GM18870 (cell line): ENCODE data around the gene POLR1A.

Source experiments
- ATAC-seq: cut with Tn5 transposase; IDR thresholded peaks from one replicate; pipeline ENCODE4 v1.9.1; 2021; ENCODE audit warnings: moderate library complexity; ENCODE audit not compliant: unreplicated experiment

The POLR1A gene

GRCh38 chr2:86097114-86097896 lies 8.4 kb downstream of the POLR1A start:
- no peak for ATAC-seq

GRCh38 chr2:86094229-86094628 lies 11.5 kb downstream of the POLR1A start:
- ATAC-seq: no peak

GRCh38 chr2:86087936-86088850 lies 17.5 kb downstream of the POLR1A start:
- no peak for ATAC-seq

- no peak for ATAC-seq
These were observed 22.9 kb downstream of the POLR1A start for GRCh38 chr2:86082756-86083155.

- ATAC-seq: no peak
These were observed 24.0 kb downstream of the POLR1A start for GRCh38 chr2:86081724-86082123.

GRCh38 chr2:86079981-86080911 lies 25.4 kb downstream of the POLR1A start:
- ATAC-seq: peak; percentile 74

- no peak for ATAC-seq
These were observed 26.7 kb downstream of the POLR1A start for GRCh38 chr2:86078774-86079545.

GRCh38 chr2:86075886-86076285 lies 29.8 kb downstream of the POLR1A start:
- ATAC-seq: no peak

GRCh38 chr2:86074811-86075210 lies 30.9 kb downstream of the POLR1A start:
- no peak for ATAC-seq

GRCh38 chr2:86074256-86074655 lies 31.4 kb downstream of the POLR1A start:
- no peak for ATAC-seq

GRCh38 chr2:86073225-86073624 lies 32.5 kb downstream of the POLR1A start:
- ATAC-seq: no peak

- no peak for ATAC-seq
These were observed 33.3 kb downstream of the POLR1A start for GRCh38 chr2:86072271-86072858.

GRCh38 chr2:86070868-86071267 lies 34.8 kb downstream of the POLR1A start:
- no peak for ATAC-seq

GRCh38 chr2:86069783-86070339 lies 35.8 kb downstream of the POLR1A start:
- no peak for ATAC-seq

- ATAC-seq: no peak
These were observed 36.5 kb downstream of the POLR1A start for GRCh38 chr2:86069091-86069685.

GRCh38 chr2:86068648-86069047 lies 37.0 kb downstream of the POLR1A start:
- ATAC-seq: no peak

- no peak for ATAC-seq
These were observed 37.5 kb downstream of the POLR1A start for GRCh38 chr2:86068136-86068588.

- no peak for ATAC-seq
These were observed 38.8 kb downstream of the POLR1A start for GRCh38 chr2:86066915-86067314.

GRCh38 chr2:86066007-86066578 lies 39.6 kb downstream of the POLR1A start:
- ATAC-seq: no peak
